Caco-2 (cell line): Measurements from ENCODE around the gene APMAP. TPM values are rescaled to one million over a fixed set of nuclear protein-coding genes. Genes with fewer than 3 reads are reported as not detected.

Source experiments
- BruUV-seq: library from RNA; stranded (reverse); fragments of 400-500 nt; replicated peaks from 2 replicates; lab custom pipeline; 2021; lab: Mats Ljungman, UMichigan
- CTCF ChIA-PET: fragments of 300-600 bp; sonication (Branson Sonifier 250); formaldehyde crosslinking; loops from one replicate; lab custom pipeline; 2022; ENCODE audit warnings: antibody characterized with exemption; lab: Charles Lee
- POLR2A ChIA-PET: fragments of 300-600 bp; sonication (Branson Sonifier 250); formaldehyde crosslinking; loops from one replicate; lab custom pipeline; 2022; ENCODE audit warnings: antibody characterized with exemption; lab: Charles Lee
- DNase-seq, 2 experiments: peaks; one replicate each; pipeline versions ENCODE4 v3.0.0 to v3.0.0-alpha.2; 2020 to 2022
- H3K27me3 ChIP-seq: replicated peaks from 2 replicates; pipeline ENCODE4 v1.6.0; 2011; ENCODE audit warnings: low read length; ENCODE audit not compliant: control insufficient read depth, insufficient read depth
- H3K36me3 ChIP-seq: 2 replicates; pipeline ENCODE4 v1.5.1; 2011; ENCODE audit warnings: low read length; ENCODE audit not compliant: control insufficient read depth, insufficient read depth
- H3K4me1 ChIP-seq: fragments of 250-450 bp; sonication (Bioruptor Pico); 2 replicates; pipeline ENCODE4 v1.5.1; 2020; ENCODE audit warnings: mild to moderate bottlenecking
- H3K4me3 ChIP-seq: 2 replicates; pipeline ENCODE4 v1.5.1; 2011; ENCODE audit warnings: low read depth, mild to moderate bottlenecking, control low read depth, low read length
- H3K9me3 ChIP-seq: fragments of 250-450 bp; sonication (Bioruptor Pico); 2 replicates; pipeline ENCODE4 v1.5.1; 2020; ENCODE audit warnings: mild to moderate bottlenecking, moderate library complexity
- H3K27ac Mint-ChIP-seq: one replicate; pipeline ENCODE4 v1.8.0; 2022; ENCODE audit warnings: mixed read lengths; ENCODE audit not compliant: unreplicated experiment
- H3K27me3 Mint-ChIP-seq: one replicate; pipeline ENCODE4 v1.8.0; 2022; ENCODE audit warnings: mixed read lengths; ENCODE audit not compliant: insufficient read depth, unreplicated experiment
- H3K36me3 Mint-ChIP-seq: one replicate; pipeline ENCODE4 v1.8.0; 2022; ENCODE audit warnings: mild to moderate bottlenecking, mixed read lengths; ENCODE audit not compliant: insufficient read depth, unreplicated experiment
- H3K4me1 Mint-ChIP-seq: one replicate; pipeline ENCODE4 v1.8.0; 2022; ENCODE audit warnings: low read depth, mixed read lengths; ENCODE audit not compliant: unreplicated experiment
- H3K4me3 Mint-ChIP-seq: one replicate; pipeline ENCODE4 v1.8.0; 2022; ENCODE audit warnings: mild to moderate bottlenecking, moderate library complexity, mixed read lengths; ENCODE audit not compliant: unreplicated experiment
- H3K9me3 Mint-ChIP-seq: one replicate; pipeline ENCODE4 v1.8.0; 2022; ENCODE audit warnings: mixed read lengths; ENCODE audit not compliant: unreplicated experiment
- CTCF ChIP-seq, 2 experiments: fragments of 200-600 bp in 1 of 2; IDR thresholded peaks; 1 replicate in 1 of 2; 2 replicates in 1 of 2; pipeline versions ENCODE4 v1.5.1 to v1.8.0; 2011 to 2022; ENCODE audit warnings: antibody characterized with exemption in 1 of 2, control low read depth in 1 of 2, inconsistent platforms in 1 of 2, low read depth in 1 of 2, low read length in 1 of 2, mild to moderate bottlenecking in 1 of 2, moderate library complexity in 1 of 2; ENCODE audit not compliant: insufficient read depth in 1 of 2, severe bottlenecking in 1 of 2, unreplicated experiment in 1 of 2
- intact Hi-C: fragments of 100-400 bp; cut with micrococcal nuclease; formaldehyde crosslinking; loops from one replicate; pipeline ENCODE4 v1.10.0; 2022; ENCODE audit not compliant: unreplicated experiment
- total RNA-seq: library from RNA; stranded (reverse); gene quantifications from 2 replicates; pipeline ENCODE4 v1.2.3, GENCODE V29; 2022

Gene APMAP
- total RNA-seq, 1 experiment from 2014 or later = 138 TPM

GRCh38 chr20:24955045-24955444 lies 37.5 kb downstream of the APMAP start:
- no peak for DNase-seq
- TF ChIP-seq CTCF (IDR thresholded peaks at IDR 0.05; ENCODE audit: insufficient read depth in 1 of 2, low read depth in 1 of 2, low read length in 1 of 2, severe bottlenecking in 1 of 2, unreplicated experiment in 1 of 2) = no peak
- H3K27me3 Mint-ChIP-seq = no peaks in the 10 kb centered on the region
- H3K4me3 Mint-ChIP-seq = no peak overlapping the region
- Histone ChIP-seq H3K36me3 (no peaks in the 10 kb centered on the region), H3K4me3 (no peak overlapping the region), H3K4me1 (no peaks in the 10 kb centered on the region), H3K27me3 (no peaks in the 10 kb centered on the region), H3K9me3 (no peaks in the 10 kb centered on the region)
- ChIA-PET POLR2A (no interaction called here), CTCF (interaction anchor here (0.7 kb wide), 2 partner anchors 18 to 25 kb away, joined by 3 to 4 read pairs; no protein-coding TSS in a partner anchor)
- peaks cover 19% of the 10 kb centered on the region for H3K36me3 Mint-ChIP-seq
- H3K4me1 Mint-ChIP-seq = no peaks in the 10 kb centered on the region
- no peak overlapping the region for H3K27ac Mint-ChIP-seq
- H3K9me3 Mint-ChIP-seq = no peaks in the 10 kb centered on the region
- no TSS peak for BruUV-seq
- intact Hi-C loops = no loop called here

GRCh38 chr20:24954566-24954965 lies 38.0 kb downstream of the APMAP start:
- no peak overlapping the region for H3K27ac Mint-ChIP-seq
- H3K4me1 ChIP-seq = no peaks in the 10 kb centered on the region
- CTCF ChIA-PET = interaction anchor here (0.7 kb wide), 2 partner anchors 19 to 25 kb away, joined by 3 to 4 read pairs; no protein-coding TSS in a partner anchor
- intact Hi-C loops = no loop called here
- DNase-seq = no peak
- no peak for TF ChIP-seq CTCF (IDR thresholded peaks at IDR 0.05; ENCODE audit: insufficient read depth in 1 of 2, low read depth in 1 of 2, low read length in 1 of 2, severe bottlenecking in 1 of 2, unreplicated experiment in 1 of 2)
- BruUV-seq = no TSS peak
- no peaks in the 10 kb centered on the region for H3K4me1 Mint-ChIP-seq
- H3K27me3 ChIP-seq = no peaks in the 10 kb centered on the region
- H3K4me3 Mint-ChIP-seq = no peak overlapping the region
- no peaks in the 10 kb centered on the region for H3K9me3 ChIP-seq
- no peaks in the 10 kb centered on the region for H3K36me3 ChIP-seq
- POLR2A ChIA-PET = no interaction called here
- H3K9me3 Mint-ChIP-seq = no peaks in the 10 kb centered on the region
- H3K4me3 ChIP-seq = no peak overlapping the region
- peaks cover 19% of the 10 kb centered on the region for H3K36me3 Mint-ChIP-seq
- no peaks in the 10 kb centered on the region for H3K27me3 Mint-ChIP-seq

GRCh38 chr20:24954151-24954550 lies 38.4 kb downstream of the APMAP start:
- Histone ChIP-seq H3K9me3 (no peaks in the 10 kb centered on the region; the same call in 1 of the 2 replicates), H3K4me1 (no peaks in the 10 kb centered on the region), H3K27me3 (no peaks in the 10 kb centered on the region), H3K4me3 (no peak overlapping the region), H3K36me3 (no peaks in the 10 kb centered on the region)
- Mint-ChIP-seq H3K27me3 (no peaks in the 10 kb centered on the region), H3K4me1 (no peaks in the 10 kb centered on the region), H3K27ac (no peak overlapping the region), H3K36me3 (peaks cover 19% of the 10 kb centered on the region), H3K9me3 (no peaks in the 10 kb centered on the region), H3K4me3 (no peak overlapping the region)
- intact Hi-C loops = no loop called here
- POLR2A ChIA-PET = no interaction called here
- CTCF ChIA-PET = interaction anchor here (0.7 kb wide), 1 partner anchor 24 kb away, joined by 4 read pairs; no protein-coding TSS in a partner anchor
- TF ChIP-seq CTCF (IDR thresholded peaks at IDR 0.05; ENCODE audit: insufficient read depth in 1 of 2, low read depth in 1 of 2, low read length in 1 of 2, severe bottlenecking in 1 of 2, unreplicated experiment in 1 of 2) = no peak
- BruUV-seq = no TSS peak
- no peak for DNase-seq
